ENCODE measurements around the gene CLEC2B. TPM values are rescaled to one million over a fixed set of nuclear protein-coding genes. Genes with fewer than 3 reads are reported as not detected.

Gene CLEC2B
- total RNA-seq, 4 donors from 2014 or later: 3.3 to 11.3 (median 7.6) TPM

DNA sequence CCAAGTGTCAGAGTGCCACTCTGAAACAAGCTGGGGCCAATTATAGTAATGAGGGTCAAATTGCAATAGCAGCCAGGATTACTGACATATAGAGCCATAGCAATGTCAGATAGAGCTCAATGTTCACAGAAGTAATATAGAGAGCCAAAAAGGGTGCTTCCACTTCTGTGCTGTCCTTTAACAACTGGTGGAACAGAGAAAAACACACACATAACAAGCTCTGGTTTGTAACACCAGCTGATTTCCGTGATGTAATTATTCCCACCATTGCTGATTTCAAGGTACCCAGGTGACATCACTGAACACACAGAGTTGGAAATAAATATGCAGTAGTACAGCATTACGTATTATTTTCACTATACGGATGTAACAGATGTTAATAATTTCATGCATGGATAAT, 3.0 kb upstream of the CLEC2B start:
- no peak for TF ChIP-seq EP300 (IDR thresholded peaks at IDR 0.05)
- TF ChIP-seq POLR2AphosphoS5 (IDR thresholded peaks at IDR 0.05): no peak
- TF ChIP-seq POLR2A (IDR thresholded peaks at IDR 0.05; ENCODE audit: low read depth): no peak
- no peak for TF ChIP-seq CTCF (IDR thresholded peaks at IDR 0.05)
- intact Hi-C loops (cut with DNase I): no loop called here
- H3K4me3 ChIP-seq: no peak overlapping the region
- DNase-seq (ENCODE audit: extremely low spot score): no peak
- 77% methylated on average over 3 of the region's 3 CpGs for WGBS
- no peak overlapping the region for H3K27ac ChIP-seq (replicated peaks in 1 of 4)
- no peaks in the 10 kb centered on the region for H3K4me1 ChIP-seq
- no peaks in the 10 kb centered on the region for H3K27me3 ChIP-seq
- H3K36me3 ChIP-seq: no peaks in the 10 kb centered on the region
- no peaks in the 10 kb centered on the region for H3K9me3 ChIP-seq

GRCh38 chr12:9870286-9870866, 1.2 kb upstream of the CLEC2B start:
- WGBS: 45% methylated on average over 2 of the region's 2 CpGs
- Histone ChIP-seq H3K4me1 (no peaks in the 10 kb centered on the region), H3K9me3 (no peaks in the 10 kb centered on the region), H3K27ac (replicated peaks in 1 of 4) (peak overlapping the region; percentile 67 to 79 (median 74)), H3K27me3 (no peaks in the 10 kb centered on the region), H3K4me3 (peak overlapping the region; percentile 42 to 57 (median 52)), H3K36me3 (no peaks in the 10 kb centered on the region)
- no peak for DNase-seq (ENCODE audit: extremely low spot score)
- TF ChIP-seq EP300 (IDR thresholded peaks at IDR 0.05) (no peak), POLR2A (IDR thresholded peaks at IDR 0.05; ENCODE audit: low read depth) (no peak), POLR2AphosphoS5 (IDR thresholded peaks at IDR 0.05) (no peak), CTCF (IDR thresholded peaks at IDR 0.05) (no peak)
- intact Hi-C loops (cut with DNase I): no loop called here

DNA sequence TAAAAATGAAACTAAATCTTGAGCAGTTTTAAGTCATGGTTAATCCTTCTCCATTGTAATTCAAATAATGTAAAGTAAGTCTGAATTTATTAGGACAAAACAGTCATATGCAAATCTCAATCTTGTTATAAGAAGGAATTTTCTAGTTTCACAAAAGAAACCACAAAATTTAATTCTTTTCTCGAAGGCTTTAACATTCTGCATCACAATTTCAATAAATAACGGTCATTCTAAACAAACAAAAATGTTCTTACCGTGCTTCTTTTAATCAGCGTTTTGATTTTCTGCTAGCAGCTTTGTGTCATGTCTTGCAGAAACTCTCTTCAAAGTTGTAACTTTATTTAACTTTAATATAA, 225 bp downstream of the CLEC2B start:
- intact Hi-C loops (cut with DNase I): no loop called here

DNA sequence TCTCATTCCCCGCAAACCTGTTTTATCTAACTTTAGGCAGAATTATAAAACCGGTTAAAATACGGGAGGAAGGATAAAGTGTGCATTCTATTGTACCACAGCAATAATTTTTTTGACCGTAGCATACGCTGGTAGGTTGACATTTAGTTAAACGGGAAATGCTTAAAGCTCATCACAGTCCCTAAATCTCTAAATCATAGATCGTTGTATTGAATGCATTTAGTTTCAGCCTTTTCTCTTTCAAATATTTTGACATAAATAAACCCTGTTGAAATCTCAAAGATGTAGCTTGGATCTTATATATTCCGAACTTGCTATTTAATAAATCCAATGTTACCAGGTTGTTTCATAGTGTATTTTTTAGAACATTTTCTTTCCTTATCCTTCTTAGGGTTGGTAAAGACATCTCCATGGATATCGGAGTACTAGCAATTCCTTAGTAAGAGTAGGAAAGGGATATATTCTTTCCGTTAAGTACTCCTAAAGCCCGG, 798 bp downstream of the CLEC2B start:
- Histone ChIP-seq H3K9me3 (peaks cover 0 to 6% (median 3%) of the 10 kb centered on the region in 4 donors), H3K27me3 (no peaks in the 10 kb centered on the region), H3K4me3 (peak overlapping the region; percentile 42 to 57 (median 52)), H3K4me1 (no peaks in the 10 kb centered on the region), H3K36me3 (no peaks in the 10 kb centered on the region), H3K27ac (replicated peaks in 1 of 4) (peak overlapping the region; percentile 67 to 79 (median 74))
- WGBS: 52% methylated on average over 11 of the region's 11 CpGs
- TF ChIP-seq CTCF (IDR thresholded peaks at IDR 0.05): no peak
- intact Hi-C loops (cut with DNase I): no loop called here
- DNase-seq (ENCODE audit: extremely low spot score): no peak

More for the DNA sequence above, 225 bp downstream of the CLEC2B start:
- Histone ChIP-seq H3K9me3 (peaks cover 0 to 2% (median under 1%) of the 10 kb centered on the region in 4 donors), H3K4me3 (peak overlapping the region; percentile 42 to 57 (median 52)), H3K27me3 (no peaks in the 10 kb centered on the region), H3K4me1 (no peaks in the 10 kb centered on the region), H3K36me3 (no peaks in the 10 kb centered on the region), H3K27ac (replicated peaks in 1 of 4) (peak overlapping the region; percentile 67 to 79 (median 74))
- TF ChIP-seq POLR2AphosphoS5 (IDR thresholded peaks at IDR 0.05): no peak
- no peak for TF ChIP-seq CTCF (IDR thresholded peaks at IDR 0.05)
- no peak for TF ChIP-seq EP300 (IDR thresholded peaks at IDR 0.05)
- no peak for TF ChIP-seq POLR2A (IDR thresholded peaks at IDR 0.05; ENCODE audit: low read depth)
- no peak for DNase-seq (ENCODE audit: extremely low spot score)
- WGBS: 41% methylated on average over 4 of the region's 4 CpGs

DNA sequence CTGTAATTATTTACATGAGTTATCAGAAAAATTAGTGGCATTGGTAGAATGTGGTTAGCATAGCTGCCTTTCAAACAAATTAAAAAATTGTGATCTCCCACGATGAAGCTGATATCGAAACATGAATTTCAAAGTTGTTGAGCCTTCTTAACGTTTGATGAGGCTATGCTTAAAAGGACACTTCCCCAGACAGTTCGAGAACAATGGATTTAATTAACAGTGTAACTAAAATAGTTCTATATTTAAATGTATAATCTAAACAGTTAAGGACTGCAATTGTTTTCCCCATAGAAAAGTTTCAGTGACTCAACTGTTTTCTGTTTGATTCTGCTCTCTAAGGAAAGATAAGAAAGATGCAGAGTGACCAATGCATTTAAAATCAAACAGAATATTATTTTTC, 1.6 kb downstream of the CLEC2B start:
- peak overlapping the region in 2 of 4 donors; percentile 74 to 79 for H3K27ac ChIP-seq (replicated peaks in 1 of 4)
- H3K36me3 ChIP-seq: no peaks in the 10 kb centered on the region
- H3K4me1 ChIP-seq: no peaks in the 10 kb centered on the region
- no peak for DNase-seq (ENCODE audit: extremely low spot score)
- intact Hi-C loops (cut with DNase I): no loop called here
- TF ChIP-seq CTCF (IDR thresholded peaks at IDR 0.05) (no peak), POLR2AphosphoS5 (IDR thresholded peaks at IDR 0.05) (no peak), POLR2A (IDR thresholded peaks at IDR 0.05; ENCODE audit: low read depth) (no peak), EP300 (IDR thresholded peaks at IDR 0.05) (no peak)
- H3K9me3 ChIP-seq: peaks cover 0 to 12% (median 3%) of the 10 kb centered on the region in 4 donors
- no peaks in the 10 kb centered on the region for H3K27me3 ChIP-seq
- H3K4me3 ChIP-seq: peak overlapping the region; percentile 42 to 57 (median 52)
- 52% methylated on average over 4 of the region's 4 CpGs for WGBS

All from esophagus muscularis mucosa (tissue), 4 donors.